Fibroblast of the aortic adventitia (primary cell): Measurements from ENCODE around the gene SGPP1. TPM values are rescaled to one million over a fixed set of nuclear protein-coding genes. Genes with fewer than 3 reads are reported as not detected.
"Not testable (repeated sequence)": the region's sequence is repeated elsewhere in the genome, so short reads cannot be mapped to it uniquely, and the experiment has no call there.

Source experiments
- DNase-seq: peaks from one replicate; pipeline ENCODE4 v3.0.0-alpha.2; 2010; ENCODE audit warnings: low read depth
- H3K4me3 ChIP-seq: 2 replicates; pipeline ENCODE4 v1.5.1; 2011; ENCODE audit warnings: low read depth, mild to moderate bottlenecking, control low read depth, low read length, moderate library complexity
- CTCF ChIP-seq: IDR thresholded peaks from 2 replicates; pipeline ENCODE4 v1.5.1; 2011; ENCODE audit warnings: mild to moderate bottlenecking, low read length, control low read depth, inconsistent platforms; ENCODE audit not compliant: insufficient read depth
- total RNA-seq: library from RNA; depleted of rRNA; stranded (reverse); fragments of >200 nt; gene quantifications from 2 replicates; pipeline ENCODE4 v1.2.3, GENCODE V29; 2012; ENCODE audit warnings: low replicate concordance

The SGPP1 gene
- total RNA-seq, 1 donor, result 34.4 TPM

DNA sequence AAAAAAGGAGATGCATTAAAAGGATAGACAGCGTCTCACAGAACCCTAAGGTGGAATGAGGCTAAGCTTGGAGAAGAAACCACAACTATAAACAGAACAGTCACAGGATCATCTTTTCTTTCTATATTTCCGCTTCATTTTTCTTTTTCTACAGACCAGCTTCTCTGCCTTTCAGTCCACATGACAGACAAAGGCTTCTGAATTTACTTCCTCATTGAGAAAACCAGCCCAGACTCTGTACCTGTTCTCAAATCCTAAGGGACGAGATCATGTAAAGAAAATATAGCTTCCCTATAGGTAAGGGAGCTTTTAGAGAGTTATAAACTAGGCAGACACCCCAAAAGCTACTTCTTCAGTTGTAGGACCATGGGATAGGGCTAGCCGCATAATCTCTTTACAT lies 17.4 kb downstream of the SGPP1 start:
- no peak overlapping the region for H3K4me3 ChIP-seq
- no peak for TF ChIP-seq CTCF
- no peak for DNase-seq

GRCh38 chr14:63709589-63709988 lies 18.3 kb downstream of the SGPP1 start:
- H3K4me3 ChIP-seq, result no peak overlapping the region
- TF ChIP-seq CTCF, result no peak
- no peak for DNase-seq

- TF ChIP-seq CTCF, result no peak
- H3K4me3 ChIP-seq, result no peak overlapping the region
- no peak for DNase-seq
Observed at GRCh38 chr14:63707216-63707615, 20.6 kb downstream of the SGPP1 start.

DNA sequence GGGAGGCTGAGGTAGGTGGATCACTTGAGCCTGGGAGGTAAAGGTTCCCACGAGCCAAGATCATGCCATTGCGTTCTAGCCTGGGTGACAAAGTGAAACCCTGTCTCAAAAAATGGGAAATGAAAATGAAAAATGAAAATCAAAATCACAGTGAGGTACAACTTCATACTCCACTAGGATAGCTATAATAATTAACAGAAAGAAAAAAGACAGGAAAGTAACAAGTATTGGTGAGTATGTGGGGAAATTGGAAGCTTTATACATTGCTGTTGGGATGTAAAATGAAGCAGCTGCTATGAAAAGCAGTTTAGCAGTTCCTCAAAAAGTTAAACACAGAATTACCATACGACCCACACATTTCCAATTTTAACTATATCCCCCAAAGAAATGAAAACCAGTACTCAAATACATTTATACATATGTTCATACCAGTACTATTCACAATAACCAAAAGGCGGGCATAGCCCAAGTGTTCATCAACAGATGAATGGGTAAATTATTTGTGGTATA lies 22.2 kb downstream of the SGPP1 start:
- H3K4me3 ChIP-seq, result no peak overlapping the region
- TF ChIP-seq CTCF, result no peak
- no peak for DNase-seq

DNA sequence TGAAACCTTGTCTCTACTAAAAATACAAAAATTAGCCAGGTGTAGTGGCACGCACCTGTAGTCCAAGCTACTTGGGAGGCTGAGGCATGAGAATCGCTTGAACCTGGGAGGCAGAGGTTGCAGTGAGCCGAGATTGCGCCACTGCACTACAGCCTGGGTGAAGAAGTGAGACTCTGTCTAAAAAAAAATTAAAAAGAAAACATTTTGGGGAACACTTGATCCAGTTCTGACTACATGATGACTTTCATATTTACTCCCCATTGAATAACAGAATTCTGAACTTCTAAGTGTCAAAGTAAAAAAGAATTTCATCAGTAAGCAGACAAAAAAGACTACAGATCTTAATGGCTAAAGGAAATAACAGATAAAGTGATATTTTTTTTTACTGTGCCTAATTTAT lies 25.3 kb downstream of the SGPP1 start:
- DNase-seq, H3K4me3 ChIP-seq: not testable (repeated sequence)

- DNase-seq, result no peak
- H3K4me3 ChIP-seq, result no peak overlapping the region
Observed at GRCh38 chr14:63701606-63702299, 26.1 kb downstream of the SGPP1 start.

More at GRCh38 chr14:63701606-63702299, 26.1 kb downstream of the SGPP1 start:
- no peak for TF ChIP-seq CTCF
